M059J (cell line): ENCODE results near the gene TMC1. TPM values are rescaled to one million over a fixed set of nuclear protein-coding genes. Genes with fewer than 3 reads are reported as not detected.

ENCODE experiments used
- DNase-seq: peaks from one replicate; pipeline ENCODE4 v3.0.0-alpha.2; 2012; ENCODE audit warnings: low read depth
- total RNA-seq: library from RNA; depleted of rRNA; stranded (reverse); fragments of >200 nt; shearing (Covaris generic); gene quantifications from 2 replicates; pipeline ENCODE4 v1.2.3, GENCODE V29; 2014; rRNA removed

The TMC1 gene
- total RNA-seq, 1 experiment from 2014 or later: 1.1 TPM

DNA sequence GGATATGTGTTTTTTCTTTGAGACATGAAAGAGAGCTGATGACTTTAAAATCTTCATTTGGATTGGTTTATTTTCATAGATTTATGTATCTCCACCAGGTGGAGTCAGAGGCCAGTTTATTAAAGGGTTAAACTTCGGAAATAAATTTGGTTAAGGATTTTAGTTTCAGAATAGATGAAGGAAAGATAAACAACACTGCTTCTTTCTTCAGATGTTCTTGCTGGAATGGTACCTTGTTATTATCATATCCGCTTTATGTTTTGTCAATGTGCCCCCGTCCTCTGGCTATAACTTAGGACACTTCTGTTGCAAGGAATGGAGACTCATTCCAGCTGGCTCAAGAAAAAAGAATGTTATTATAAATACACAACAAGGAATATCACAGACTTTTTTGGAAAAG, 350.3 kb downstream of the TMC1 start:
- peak; percentile 38 for DNase-seq

DNA sequence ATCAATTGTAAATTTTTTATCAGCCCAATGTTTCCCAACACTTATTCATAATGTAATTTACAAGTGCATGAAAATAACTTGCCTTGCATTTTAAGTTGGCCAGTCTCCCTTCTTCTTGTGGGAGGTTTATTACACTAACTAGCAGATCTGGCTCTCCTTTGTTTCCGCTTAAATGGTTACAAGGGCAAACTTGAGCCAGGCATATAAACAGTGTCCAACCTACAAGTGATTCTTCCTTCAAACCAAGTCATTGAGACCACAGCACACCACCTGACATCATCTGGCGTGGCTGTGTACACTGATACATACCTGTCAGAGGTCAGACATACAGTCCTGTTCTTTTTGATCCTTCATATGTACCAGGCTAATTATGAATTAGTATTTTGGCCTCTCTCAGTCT, 351.3 kb downstream of the TMC1 start:
- no peak for DNase-seq

DNA sequence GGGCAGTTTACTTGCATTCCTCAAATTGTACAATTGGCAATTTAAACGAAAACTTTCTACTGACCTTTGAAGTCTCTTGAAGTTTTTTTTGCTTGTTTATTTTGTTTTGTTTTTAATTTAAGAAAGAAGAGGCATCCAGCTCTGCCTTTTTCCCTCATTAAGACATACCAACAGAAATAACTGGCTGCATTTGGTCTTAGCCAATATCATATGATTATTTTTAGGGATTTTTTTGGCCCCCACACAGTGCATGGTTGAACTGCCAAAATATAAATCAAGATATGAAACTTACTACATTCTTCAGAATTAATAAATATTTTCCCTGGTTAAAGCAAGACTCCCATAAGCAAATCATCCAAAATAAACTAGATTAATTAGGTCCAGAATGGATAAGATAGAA, 352.0 kb downstream of the TMC1 start:
- no peak for DNase-seq

DNA sequence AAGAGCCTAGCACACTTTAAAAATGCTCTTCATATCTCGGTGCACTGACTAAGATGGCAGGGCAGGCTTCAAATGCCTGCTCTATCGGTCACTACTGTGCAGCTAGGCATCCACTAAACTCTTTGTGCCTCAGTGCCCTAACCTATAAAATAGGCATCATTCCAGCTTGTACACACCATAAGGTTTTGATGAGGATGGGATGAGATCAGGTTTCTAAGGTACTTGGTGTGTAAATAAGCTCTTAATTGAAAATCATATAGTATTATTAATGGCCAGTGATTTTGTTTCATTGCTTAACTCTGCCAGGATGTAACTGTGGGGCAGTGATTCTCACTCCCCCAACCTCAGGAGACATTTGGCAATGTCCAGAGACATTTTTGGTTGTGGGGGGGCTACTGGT, 352.9 kb downstream of the TMC1 start:
- DNase-seq: no peak

DNA sequence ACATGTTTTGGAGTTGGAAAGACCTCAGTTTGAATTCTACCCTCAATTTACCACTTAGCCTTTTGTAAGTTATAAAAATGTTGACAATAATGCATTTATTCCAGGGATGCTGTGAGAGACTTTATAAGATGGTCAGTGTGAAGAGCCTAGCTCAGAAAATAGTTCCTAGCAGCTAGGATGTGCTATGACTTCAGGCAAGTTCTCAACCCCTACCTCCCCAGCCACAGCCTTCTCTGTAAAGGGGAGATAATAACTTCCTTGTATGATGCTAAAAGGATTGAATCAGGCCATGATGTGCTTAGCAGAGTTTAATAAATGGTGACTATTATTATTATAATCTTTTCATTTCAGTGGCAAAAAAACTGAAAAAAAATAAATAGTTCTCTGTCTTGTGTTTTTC, 353.8 kb downstream of the TMC1 start:
- no peak for DNase-seq

DNA sequence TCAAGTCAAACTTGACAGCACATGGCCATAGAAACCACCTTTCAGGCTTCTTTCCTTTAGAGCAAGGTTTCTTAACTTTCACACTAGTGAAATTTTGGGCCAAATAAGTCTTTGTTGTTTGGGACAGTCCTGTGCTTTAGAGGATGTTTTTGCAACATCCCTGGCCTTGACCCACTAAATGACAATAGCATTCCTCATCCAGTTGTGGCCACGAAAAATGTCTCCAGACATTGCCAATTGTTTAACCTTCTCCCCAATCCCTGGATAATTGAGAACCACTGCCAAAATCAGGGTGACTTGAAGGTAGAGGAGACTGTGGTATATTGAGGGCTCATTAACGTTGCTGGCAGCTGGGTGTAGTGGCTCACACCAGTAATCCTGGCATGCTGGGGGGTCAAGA, 359.4 kb downstream of the TMC1 start:
- DNase-seq: no peak

DNA sequence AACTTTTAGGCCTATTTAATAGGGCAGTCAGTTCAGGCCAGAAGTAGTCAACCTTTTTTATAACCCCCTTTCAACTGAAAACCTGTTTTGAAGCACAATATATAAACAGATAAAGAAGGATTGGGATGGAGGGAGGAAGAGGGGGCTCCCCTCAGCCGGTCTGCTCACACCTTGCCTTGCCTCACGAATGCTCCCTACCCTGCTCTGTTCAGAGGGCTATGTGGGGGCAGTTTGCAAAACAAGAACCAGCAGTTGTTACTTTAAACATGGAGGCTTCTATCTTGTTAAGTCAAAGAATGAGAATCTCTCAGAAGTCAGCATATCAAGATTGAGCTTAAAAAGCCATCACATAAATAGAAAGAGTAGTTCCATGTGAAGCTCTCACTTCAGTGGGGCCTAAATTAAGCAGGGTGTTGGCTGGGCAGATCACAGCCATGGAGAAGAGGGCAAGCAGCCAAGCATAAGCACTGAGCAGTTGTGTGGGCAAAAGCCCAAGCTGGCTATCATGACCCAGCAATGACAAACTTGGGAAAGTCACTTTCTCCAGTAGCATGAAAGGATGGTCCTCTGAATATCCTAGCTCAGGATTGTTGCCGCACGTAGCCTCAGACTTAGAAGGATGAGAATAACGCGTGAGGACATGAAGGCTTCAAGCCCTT, 360.8 kb downstream of the TMC1 start:
- no peak for DNase-seq

DNA sequence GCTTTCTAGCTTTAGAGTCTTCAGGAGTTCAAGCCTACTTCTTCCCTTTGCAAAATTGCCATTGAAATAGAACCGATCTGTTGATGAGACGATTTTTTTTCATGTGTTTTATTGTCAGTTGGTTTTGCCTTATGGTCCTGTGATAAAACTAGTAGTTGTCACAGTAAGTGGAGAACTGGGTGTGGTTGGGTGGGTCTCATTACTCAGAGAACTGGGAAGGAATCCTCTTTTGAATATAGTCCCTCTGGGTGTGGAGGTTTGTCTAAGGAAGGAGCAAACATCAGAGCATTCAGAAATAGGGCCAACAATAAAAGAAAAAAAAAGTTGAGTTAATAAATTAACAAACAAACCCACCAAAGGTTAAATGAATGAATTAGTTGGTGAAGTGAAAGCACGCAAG, 362.5 kb downstream of the TMC1 start:
- no peak for DNase-seq

DNA sequence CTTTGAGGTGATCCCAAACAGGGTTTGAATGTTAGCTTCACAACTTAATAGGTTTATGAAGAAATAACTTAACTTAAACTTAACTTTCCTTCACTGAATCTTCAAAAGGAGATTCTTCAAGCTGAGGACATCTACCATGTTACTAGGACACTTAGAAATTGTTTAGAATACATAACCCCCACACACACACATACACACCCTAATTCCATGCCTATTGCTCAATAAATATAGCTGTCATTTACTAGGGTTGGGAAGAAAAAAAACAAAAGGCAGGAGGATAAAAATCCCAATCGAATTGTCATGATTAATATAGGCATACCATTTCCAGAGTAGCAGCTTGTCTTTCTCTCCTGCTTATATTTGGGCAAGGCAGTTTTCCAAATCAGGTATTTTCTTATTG, 363.1 kb downstream of the TMC1 start:
- no peak for DNase-seq

Other genes starting within 250 kb of the TMC1 start
- gene ZFAND5, start 156.4 kb upstream of the TMC1 start, total RNA-seq: 174 and 216 TPM in 2 replicates